Measurements from ENCODE around the gene IQCC. TPM values are rescaled to one million over a fixed set of nuclear protein-coding genes. Genes with fewer than 3 reads are reported as not detected.

The IQCC gene
- total RNA-seq, 1 experiment from 2014 or later, result 5.6 TPM

DNA sequence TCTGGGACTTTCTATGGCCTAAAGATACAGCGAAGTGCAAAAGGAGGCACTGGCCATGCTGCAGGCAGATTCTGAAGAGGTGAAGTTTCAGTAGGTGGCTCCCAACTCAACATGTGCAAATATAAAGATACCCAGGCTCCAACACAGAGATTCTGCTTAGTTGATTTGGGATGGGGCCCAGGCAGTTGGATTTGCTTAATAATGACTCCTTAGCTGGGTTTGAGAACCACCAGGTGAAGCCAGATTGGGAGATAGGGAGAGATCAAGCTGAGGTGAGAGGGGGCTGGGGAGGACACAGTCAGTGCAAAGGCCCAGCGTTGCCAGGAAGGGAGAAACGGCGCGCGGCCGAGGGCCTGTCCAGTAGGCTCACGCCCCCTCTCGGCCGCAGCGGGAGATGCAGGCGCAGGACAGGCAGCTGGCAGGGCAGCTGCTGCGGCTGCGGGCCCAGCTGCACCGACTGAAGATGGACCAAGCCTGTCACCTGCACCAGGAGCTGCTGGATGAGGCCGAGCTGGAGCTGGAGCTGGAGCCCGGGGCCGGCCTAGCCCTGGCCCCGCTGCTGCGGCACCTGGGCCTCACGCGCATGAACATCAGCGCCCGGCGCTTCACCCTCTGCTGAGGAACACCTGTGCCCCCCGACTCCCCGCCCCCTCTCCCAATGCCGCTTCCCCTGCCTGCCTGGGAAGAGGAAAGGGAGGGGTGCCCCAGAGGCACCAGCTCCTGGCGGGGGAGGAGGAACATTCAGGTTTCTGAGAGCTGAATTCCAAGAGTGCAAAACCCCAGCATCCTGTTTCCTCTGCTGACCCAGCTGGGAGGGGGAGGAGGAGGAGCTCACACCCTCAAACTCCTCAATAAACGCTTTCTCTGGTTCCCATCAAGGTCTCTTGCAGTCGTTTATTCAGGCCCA is 42.8 kb downstream of the IQCC start:
- Histone ChIP-seq H3K36me3 (no peaks in the 10 kb centered on the region), H3K4me1 (replicated peaks) (peaks cover 24% of the 10 kb centered on the region), H3K4me3 (no peak overlapping the region), H3K9me3 (replicated peaks) (no peaks in the 10 kb centered on the region), H3K27ac (no peak overlapping the region), H3K27me3 (replicated peaks) (no peaks in the 10 kb centered on the region)
- DNase-seq (ENCODE audit: low read depth in 1 of 2, low spot score in 2 of 2), result peak; percentile 35 to 75

DNA sequence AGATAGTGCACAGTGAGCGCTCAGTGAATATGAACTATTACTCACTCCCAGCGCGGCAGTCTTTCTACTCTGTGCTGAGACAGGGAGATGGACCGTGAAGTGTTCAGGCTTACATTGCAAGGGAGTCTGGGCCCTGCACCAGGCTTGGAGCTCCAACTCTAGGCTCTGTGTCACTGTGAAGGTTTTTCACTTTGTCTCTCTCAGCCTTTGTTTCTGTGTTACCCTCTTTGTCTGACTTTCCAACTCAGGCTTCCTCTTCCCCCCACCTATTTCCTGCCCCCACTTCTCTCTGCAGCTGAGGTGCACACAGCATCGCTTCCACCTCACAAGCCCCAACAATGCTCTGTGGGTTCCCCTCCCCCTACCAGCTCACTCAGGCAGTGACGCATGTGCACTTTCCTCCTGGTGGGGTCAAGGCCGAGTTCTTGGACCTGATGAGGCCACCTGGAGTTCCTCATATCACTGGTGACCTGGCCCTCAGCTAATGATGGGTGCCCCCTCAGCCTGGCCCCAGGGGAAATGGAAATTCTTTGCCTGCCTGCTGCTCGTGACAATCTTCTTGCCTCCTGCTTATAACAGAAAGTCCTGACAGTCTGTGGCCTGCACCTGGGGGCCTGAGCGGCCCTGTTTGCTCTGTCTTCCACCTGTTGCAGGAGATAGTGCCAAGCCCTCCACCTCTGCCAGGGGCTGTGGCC is 44.5 kb downstream of the IQCC start:
- Histone ChIP-seq H3K9me3 (replicated peaks) (no peaks in the 10 kb centered on the region), H3K27me3 (replicated peaks) (no peaks in the 10 kb centered on the region), H3K36me3 (no peaks in the 10 kb centered on the region), H3K4me3 (no peak overlapping the region), H3K27ac (no peak overlapping the region), H3K4me1 (replicated peaks) (peaks cover 24% of the 10 kb centered on the region)
- DNase-seq (ENCODE audit: low read depth in 1 of 2, low spot score in 2 of 2), result no peak

DNA sequence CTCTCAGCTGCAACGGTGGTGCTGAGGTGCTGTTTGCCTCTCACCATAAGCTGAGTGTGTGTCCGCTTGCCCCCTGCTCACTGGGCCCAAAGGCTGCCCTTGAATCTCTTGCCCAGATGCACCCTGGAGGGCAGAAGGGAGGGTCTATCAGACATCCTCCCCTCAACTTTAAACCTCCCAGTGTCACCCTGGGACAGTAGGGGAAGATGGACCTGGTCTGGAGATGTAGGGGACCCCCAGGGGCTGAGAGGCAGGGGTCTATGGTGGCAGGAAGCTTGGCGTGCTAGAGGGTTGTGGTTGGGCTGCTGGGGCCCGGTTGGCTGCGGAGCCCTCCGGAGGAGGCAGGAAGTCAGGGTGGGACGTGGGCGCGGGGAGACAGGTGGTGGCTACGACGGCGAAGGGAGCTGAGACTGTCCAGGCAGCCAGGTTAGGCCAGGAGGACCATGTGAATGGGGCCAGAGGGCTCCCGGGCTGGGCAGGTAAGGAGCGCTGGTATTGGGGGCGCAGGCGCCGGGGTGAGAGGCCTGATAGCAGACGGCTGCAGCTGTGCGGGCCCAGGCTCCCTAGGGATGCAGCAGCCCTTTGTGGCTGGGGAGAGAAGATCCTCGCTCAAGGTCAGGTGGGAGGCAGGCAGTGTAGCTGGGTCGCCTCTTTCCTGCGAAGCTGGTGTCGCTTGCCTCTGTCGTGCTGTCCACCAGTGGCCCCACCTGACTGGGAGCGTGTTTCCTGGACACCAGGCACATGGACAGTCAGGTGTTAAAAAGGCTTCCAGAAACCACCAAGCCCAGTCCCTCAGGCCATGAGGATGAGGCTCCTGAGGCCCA is 45.6 kb downstream of the IQCC start, which contains the start of gene LCK:
Gene LCK (plus strand): TSS at position 373 of the 824 bp plus-strand sequence. CDS start 23,065 bp downstream, outside the sequence.
- Histone ChIP-seq H3K27me3 (replicated peaks) (no peaks in the 10 kb centered on the region), H3K36me3 (no peaks in the 10 kb centered on the region), H3K4me3 (no peak within 1 kb of the TSS), H3K4me1 (replicated peaks) (peaks cover 24% of the 10 kb centered on the region), H3K9me3 (replicated peaks) (no peaks in the 10 kb centered on the region), H3K27ac (no peak within 1 kb of the TSS)
- no peak for DNase-seq (ENCODE audit: low read depth in 1 of 2, low spot score in 2 of 2)

DNA sequence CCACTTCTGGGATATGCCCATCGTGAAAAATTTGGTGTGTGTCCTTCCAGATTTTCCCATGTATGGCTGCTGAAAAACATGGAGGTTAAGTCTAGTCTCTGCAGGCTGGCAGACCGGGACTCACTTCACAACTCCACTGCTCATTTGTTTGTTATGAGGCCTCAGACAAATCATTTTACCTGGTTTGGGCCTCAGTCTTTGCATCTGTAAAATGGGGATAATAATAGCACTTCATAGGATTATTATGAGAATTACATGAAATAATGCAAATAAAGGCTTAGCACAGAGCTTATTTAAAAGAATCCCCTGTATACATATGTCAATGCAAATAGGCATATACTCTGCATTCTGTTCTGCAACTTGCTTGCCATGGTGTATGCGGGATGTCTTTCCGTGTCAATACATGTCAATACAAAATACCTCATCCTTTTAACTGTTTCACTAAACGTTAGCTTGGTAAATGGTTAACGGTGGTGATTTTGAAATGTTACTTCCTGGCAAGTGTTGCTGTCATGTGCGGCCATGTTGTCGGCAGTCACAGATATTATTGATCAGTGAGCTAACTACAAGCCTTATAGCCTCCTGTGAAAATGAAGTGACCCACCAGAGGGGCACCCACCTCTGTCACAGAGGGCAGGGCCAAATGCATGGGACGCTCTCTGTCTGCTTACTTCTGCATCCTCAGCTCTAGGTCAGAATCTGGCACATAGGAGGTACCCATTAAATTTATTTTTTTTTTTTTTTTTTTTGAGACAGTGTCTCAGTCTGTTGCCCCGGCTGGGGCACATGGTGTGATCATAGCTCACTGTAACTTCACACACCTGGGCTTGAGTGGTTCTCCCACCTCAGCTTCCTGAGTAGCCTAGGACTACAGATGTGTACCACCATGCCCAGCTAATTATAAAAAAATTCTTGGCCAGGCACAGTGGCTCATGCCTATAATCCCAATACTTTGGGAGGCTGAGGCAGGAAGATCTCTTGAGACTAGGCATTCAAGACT is 49.9 kb downstream of the IQCC start:
- no peak for DNase-seq (ENCODE audit: low read depth in 1 of 2, low spot score in 2 of 2)
- Histone ChIP-seq H3K27ac (no peak overlapping the region), H3K27me3 (replicated peaks) (no peaks in the 10 kb centered on the region), H3K4me1 (replicated peaks) (no peaks in the 10 kb centered on the region), H3K36me3 (no peaks in the 10 kb centered on the region), H3K9me3 (replicated peaks) (no peaks in the 10 kb centered on the region), H3K4me3 (no peak overlapping the region)

DNA sequence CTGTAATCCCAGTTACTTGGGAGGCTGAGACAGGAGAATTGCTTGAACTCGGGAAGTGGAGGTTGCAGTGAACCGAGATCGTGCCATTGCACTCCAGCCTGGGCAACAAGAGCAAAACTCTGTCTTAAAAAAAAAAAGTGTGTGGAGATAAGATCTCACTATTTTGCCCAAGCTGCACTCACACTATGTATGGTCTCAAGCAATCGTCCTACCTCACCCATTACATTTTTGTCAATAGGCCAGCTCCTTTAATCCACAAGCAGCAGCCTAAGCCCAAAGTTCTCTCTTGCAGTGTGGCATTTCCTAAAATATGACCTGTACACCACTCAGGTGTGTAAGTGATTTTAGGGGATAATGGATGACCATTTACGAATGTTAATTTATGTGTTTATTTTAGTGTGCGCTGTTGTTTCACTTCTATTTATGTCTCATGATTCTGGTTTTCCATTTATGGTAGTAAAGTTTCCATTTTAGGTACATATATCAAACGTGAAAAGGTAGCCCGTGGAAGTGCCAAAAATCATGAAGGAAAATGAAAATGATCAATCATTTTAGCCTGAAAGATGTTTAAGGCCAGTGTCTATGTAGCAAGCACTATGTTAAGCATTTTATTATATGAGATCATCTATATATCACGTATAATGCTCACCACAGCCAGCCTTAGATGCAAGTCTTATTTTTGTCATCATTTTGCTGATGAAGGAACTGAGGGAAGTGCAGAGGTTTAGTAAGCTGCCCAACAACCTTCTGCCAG is 51.2 kb downstream of the IQCC start:
- H3K4me1 ChIP-seq (replicated peaks), result no peaks in the 10 kb centered on the region
- no peak for DNase-seq (ENCODE audit: low read depth in 1 of 2, low spot score in 2 of 2)

DNA sequence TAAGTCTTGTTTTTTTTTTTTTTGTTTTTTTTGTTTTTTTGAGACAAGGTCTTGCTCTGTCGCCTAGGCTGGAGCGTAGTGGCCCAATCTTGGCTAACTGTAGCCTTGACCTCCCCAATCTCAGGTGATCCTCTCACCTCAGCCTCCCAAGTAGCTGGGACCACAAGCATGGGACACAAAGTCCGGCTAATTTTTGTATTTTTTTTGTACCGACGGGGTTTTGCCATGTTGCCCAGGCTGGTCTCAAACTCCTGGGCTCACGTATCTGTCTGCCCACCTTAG is 51.7 kb downstream of the IQCC start:
- no peaks in the 10 kb centered on the region for H3K27me3 ChIP-seq (replicated peaks)
- no peaks in the 10 kb centered on the region for H3K36me3 ChIP-seq
- no peak overlapping the region for H3K27ac ChIP-seq
- no peak for DNase-seq (ENCODE audit: low read depth in 1 of 2, low spot score in 2 of 2)
- no peak overlapping the region for H3K4me3 ChIP-seq
- no peaks in the 10 kb centered on the region for H3K4me1 ChIP-seq (replicated peaks)
- H3K9me3 ChIP-seq (replicated peaks), result no peaks in the 10 kb centered on the region

More for the DNA sequence above, 51.2 kb downstream of the IQCC start:
- Histone ChIP-seq H3K4me3 (no peak overlapping the region), H3K9me3 (replicated peaks) (no peaks in the 10 kb centered on the region), H3K36me3 (no peaks in the 10 kb centered on the region), H3K27ac (no peak overlapping the region), H3K27me3 (replicated peaks) (no peaks in the 10 kb centered on the region)

Other genes starting within 250 kb of the IQCC start
- 61.1 and 74.6 TPM in 2 replicates for gene KHDRBS1, start 191.8 kb upstream of the IQCC start, total RNA-seq (2014; rRNA removed; shearing (Covaris generic))
- 2.9 and 5.8 TPM in 2 replicates for gene TMEM39B, start 132.7 kb upstream of the IQCC start, total RNA-seq (2014; rRNA removed; shearing (Covaris generic))
- 45.4 and 54.4 TPM in 2 replicates for gene KPNA6, start 97.6 kb upstream of the IQCC start, total RNA-seq (2014; rRNA removed; shearing (Covaris generic))
- 65.4 and 101 TPM in 2 replicates for gene TXLNA, start 26.0 kb upstream of the IQCC start, total RNA-seq (2014; rRNA removed; shearing (Covaris generic))
- 22.1 and 38.9 TPM in 2 replicates for gene CCDC28B, start 5.1 kb upstream of the IQCC start, total RNA-seq (2014; rRNA removed; shearing (Covaris generic))
- not detected in 2 replicates for gene DCDC2B, start 3.4 kb downstream of the IQCC start, total RNA-seq (2014; rRNA removed; shearing (Covaris generic))
- 9.2 and 13.5 TPM in 2 replicates for gene TMEM234, start 16.7 kb downstream of the IQCC start, total RNA-seq (2014; rRNA removed; shearing (Covaris generic))
- gene EIF3I, start 16.7 kb downstream of the IQCC start, total RNA-seq (2014; rRNA removed; shearing (Covaris generic)), result 424 and 465 TPM in 2 replicates
- 0.19 and 0.24 TPM in 2 replicates for gene FAM167B, start 41.6 kb downstream of the IQCC start, total RNA-seq (2014; rRNA removed; shearing (Covaris generic))
- gene LCK, start 45.6 kb downstream of the IQCC start, total RNA-seq (2014; rRNA removed; shearing (Covaris generic)), result not detected in 2 replicates
- gene HDAC1, start 86.4 kb downstream of the IQCC start, total RNA-seq (2014; rRNA removed; shearing (Covaris generic)), result 144 and 191 TPM in 2 replicates
- 53.7 and 67.1 TPM in 2 replicates for gene MARCKSL1, start 130.6 kb downstream of the IQCC start, total RNA-seq (2014; rRNA removed; shearing (Covaris generic))
- 0.28 and 0.74 TPM in 2 replicates for gene FAM229A, start 156.8 kb downstream of the IQCC start, total RNA-seq (2014; rRNA removed; shearing (Covaris generic))
- gene TSSK3, start 156.9 kb downstream of the IQCC start, total RNA-seq (2014; rRNA removed; shearing (Covaris generic)), result not detected in 2 replicates
- gene BSDC1, start 188.8 kb downstream of the IQCC start, total RNA-seq (2014; rRNA removed; shearing (Covaris generic)), result 55.5 and 71.1 TPM in 2 replicates

Data from SJSA1 (cell line).